Liver (tissue), 3 donors: Measurements from ENCODE around the gene FOXO3.

Source experiments
- CTCF ChIP-seq: fragments of 150-350 bp; IDR thresholded peaks from 2 replicates; pipeline ENCODE4 v1.5.1; 2017; ENCODE audit warnings: improper control_type of control experiment, low read depth, low read length; ENCODE audit not compliant: missing input control
- FOXA2 ChIP-seq: IDR thresholded peaks from 2 replicates; pipeline ENCODE4 v1.6.1; 2016; ENCODE audit warnings: antibody characterized with exemption
- GABPA ChIP-seq, 2 donors: IDR thresholded peaks in 1 of 2; conservative IDR thresholded peaks in 1 of 2; 2 replicates each; pipeline ENCODE4 v1.6.1; 2016; ENCODE audit warnings: antibody characterized with exemption in 2 of 2, mild to moderate bottlenecking in 1 of 2, moderate library complexity in 1 of 2
- MAX ChIP-seq: IDR thresholded peaks from 2 replicates; pipeline ENCODE4 v1.6.1; 2016; ENCODE audit warnings: antibody characterized with exemption
- RAD21 ChIP-seq, 2 donors: IDR thresholded peaks; 2 replicates each; pipeline ENCODE4 v1.6.1; 2016; ENCODE audit warnings: antibody characterized with exemption in 2 of 2, mild to moderate bottlenecking in 2 of 2
- REST ChIP-seq: IDR thresholded peaks from 2 replicates; pipeline ENCODE4 v1.6.1; 2016; ENCODE audit warnings: antibody characterized with exemption, mild to moderate bottlenecking
- SP1 ChIP-seq: IDR thresholded peaks from 2 replicates; pipeline ENCODE4 v1.6.1; 2018; ENCODE audit warnings: antibody characterized with exemption, mild to moderate bottlenecking
- YY1 ChIP-seq: IDR thresholded peaks from 2 replicates; pipeline ENCODE4 v1.6.1; 2016; ENCODE audit warnings: antibody characterized with exemption, mild to moderate bottlenecking
- donor health status: healthy.
- donor health status: healthy.

- TF ChIP-seq MAX (no peak), CTCF (no peak), GABPA (IDR thresholded peaks at IDR 0.05 in 1 of 2, conservative IDR thresholded peaks at IDR 0.05 in 1 of 2) (no peak), SP1 (no peak), FOXA2 (no peak), REST (no peak), YY1 (no peak), RAD21 (IDR thresholded peaks at IDR 0.05) (peak in 1 of 2 donors; percentile 18)
Observed at GRCh38 chr6:108632441-108632840, 71.7 kb downstream of the FOXO3 start.
